ENCODE data around the gene LIMCH1.

- TF ChIP-seq CTCF (IDR thresholded peaks at IDR 0.05) (no peak), POLR2A (IDR thresholded peaks at IDR 0.05) (no peak)
These were observed 118.1 kb downstream of the LIMCH1 start for GRCh38 chr4:41656106-41656505.
